Raji (cell line): ENCODE data around the gene CHERP.

ENCODE experiments used
- POLR2A ChIP-seq: IDR thresholded peaks from 2 replicates; pipeline ENCODE4 v1.6.1; 2011; ENCODE audit warnings: low read depth, low read length, control low read depth; ENCODE audit not compliant: insufficient read depth

The CHERP gene

DNA sequence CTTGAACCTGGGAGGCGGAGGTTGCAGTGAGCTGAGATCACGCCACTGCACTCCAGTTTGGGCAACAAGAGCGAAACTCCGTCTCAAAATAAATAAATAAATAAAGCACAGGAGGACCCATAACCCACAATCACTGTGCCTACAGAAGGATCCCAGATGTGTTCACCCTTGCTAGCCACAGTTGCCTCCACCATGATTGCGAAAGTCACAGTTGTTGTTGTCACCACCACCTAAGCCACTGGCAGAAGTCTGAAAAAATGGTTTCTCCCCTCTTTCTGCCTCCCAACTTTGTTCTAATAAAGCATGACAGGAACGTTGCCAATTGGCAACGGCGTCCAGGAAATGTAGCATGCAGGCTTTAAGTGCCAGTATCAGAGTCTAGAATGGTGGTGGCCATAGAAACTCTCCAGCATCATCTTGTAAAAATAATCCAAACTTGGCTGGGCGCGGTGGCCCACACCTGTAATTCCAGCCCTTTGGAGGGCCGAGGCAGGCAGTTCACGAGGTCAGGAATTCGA is 68.3 kb downstream of the CHERP start:
- TF ChIP-seq POLR2A = no peak

GRCh38 chr19:16472992-16473391 is 69.2 kb downstream of the CHERP start:
- TF ChIP-seq POLR2A = no peak

DNA sequence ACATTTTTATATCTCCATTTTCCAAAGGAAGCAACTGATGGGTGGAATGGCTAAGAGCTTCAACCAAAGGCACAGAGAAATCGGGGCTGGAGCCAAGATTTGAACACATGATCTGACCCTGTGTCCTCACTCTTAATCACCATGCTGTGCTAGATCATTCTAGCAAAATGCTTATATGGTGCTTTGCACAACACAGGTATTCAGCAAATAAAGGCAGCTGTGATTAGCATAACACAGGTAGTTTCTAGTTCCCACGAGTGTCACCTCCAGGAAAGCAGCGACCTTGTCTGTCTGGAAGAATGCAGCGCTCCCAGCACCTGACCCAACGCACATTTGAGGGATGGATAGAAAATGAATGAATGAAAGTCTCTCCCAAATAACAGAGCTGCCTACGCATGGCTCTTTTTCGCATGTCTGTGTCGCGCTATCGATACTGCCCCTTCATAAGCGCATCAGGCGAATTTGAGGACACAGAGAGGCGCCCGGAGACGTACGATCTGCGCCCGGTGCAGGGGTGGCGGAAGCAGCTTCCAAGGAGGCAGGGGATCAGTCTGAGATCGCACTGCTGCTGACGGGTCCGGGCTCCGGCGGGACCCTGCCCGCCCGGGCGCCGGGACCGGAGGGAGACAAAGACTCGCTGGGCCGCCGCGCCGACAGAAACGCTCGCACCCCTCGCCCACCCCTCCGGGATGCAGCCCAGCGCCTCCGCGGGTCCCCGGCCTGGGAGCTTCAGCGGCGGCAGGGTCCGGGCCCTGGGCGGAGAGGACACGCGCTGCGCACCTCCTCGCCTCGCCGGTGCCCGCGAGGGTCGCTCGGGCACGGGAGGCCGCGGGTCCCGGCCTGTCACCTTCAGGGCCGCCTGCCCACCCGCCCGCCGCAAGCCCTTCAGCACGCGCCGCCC is 71.1 kb downstream of the CHERP start:
- TF ChIP-seq POLR2A = no peak

DNA sequence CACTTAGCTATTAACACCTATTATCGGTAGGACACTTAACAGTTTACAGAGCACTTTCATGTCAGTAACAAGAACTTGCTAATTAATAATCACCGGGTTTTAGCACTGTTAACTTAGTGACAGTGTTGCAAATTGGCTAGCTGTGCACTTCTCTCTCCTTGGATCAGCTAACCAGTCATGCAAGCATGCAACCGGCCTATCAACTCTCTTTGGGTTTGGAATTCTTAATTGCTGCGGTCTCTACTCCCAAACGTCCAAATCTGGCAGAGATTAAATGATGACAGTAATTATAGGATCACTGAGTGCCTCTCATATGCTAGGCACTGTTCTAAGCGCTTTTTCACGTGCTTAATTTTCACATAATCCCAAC is 71.7 kb downstream of the CHERP start:
- TF ChIP-seq POLR2A = no peak
